A673 (cell line): ENCODE results near the gene RNPEPL1.

Experiments used
- CTCF ChIP-seq: fragments of 300-800, 200-600 bp; sonication (generic); conservative IDR thresholded peaks from 2 replicates; pipeline ENCODE4 v1.5.1; 2017; ENCODE audit warnings: low read depth, mild to moderate bottlenecking, antibody characterized with exemption, low read length, moderate library complexity, mixed read lengths
- EZH2 ChIP-seq: fragments of 200-600 bp; sonication (generic); IDR thresholded peaks from 2 replicates; pipeline ENCODE4 v1.6.1; 2017; ENCODE audit warnings: borderline replicate concordance, low read depth, mild to moderate bottlenecking, mixed read lengths, antibody characterized with exemption, low read length; ENCODE audit not compliant: poor library complexity, severe bottlenecking

GRCh38 chr2:240524963-240525718, 43.1 kb upstream of the RNPEPL1 start:
- no peak for TF ChIP-seq EZH2
- TF ChIP-seq CTCF, result no peak
